ENCODE results near the gene RIN2.

Gene RIN2

GRCh38 chr20:19789009-19789408, 31.0 kb downstream of the RIN2 start:
- H3K4me3 ChIP-seq (ENCODE audit: low read depth, low read length), result no peak overlapping the region
- DNase-seq (ENCODE audit: low read depth), result no peak
- TF ChIP-seq, protein P1, sequence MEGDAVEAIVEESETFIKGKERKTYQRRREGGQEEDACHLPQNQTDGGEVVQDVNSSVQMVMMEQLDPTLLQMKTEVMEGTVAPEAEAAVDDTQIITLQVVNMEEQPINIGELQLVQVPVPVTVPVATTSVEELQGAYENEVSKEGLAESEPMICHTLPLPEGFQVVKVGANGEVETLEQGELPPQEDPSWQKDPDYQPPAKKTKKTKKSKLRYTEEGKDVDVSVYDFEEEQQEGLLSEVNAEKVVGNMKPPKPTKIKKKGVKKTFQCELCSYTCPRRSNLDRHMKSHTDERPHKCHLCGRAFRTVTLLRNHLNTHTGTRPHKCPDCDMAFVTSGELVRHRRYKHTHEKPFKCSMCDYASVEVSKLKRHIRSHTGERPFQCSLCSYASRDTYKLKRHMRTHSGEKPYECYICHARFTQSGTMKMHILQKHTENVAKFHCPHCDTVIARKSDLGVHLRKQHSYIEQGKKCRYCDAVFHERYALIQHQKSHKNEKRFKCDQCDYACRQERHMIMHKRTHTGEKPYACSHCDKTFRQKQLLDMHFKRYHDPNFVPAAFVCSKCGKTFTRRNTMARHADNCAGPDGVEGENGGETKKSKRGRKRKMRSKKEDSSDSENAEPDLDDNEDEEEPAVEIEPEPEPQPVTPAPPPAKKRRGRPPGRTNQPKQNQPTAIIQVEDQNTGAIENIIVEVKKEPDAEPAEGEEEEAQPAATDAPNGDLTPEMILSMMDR (IDR thresholded peaks at IDR 0.05; ENCODE audit: control insufficient read depth, extremely low read depth, insufficient read depth), result no peak

DNA sequence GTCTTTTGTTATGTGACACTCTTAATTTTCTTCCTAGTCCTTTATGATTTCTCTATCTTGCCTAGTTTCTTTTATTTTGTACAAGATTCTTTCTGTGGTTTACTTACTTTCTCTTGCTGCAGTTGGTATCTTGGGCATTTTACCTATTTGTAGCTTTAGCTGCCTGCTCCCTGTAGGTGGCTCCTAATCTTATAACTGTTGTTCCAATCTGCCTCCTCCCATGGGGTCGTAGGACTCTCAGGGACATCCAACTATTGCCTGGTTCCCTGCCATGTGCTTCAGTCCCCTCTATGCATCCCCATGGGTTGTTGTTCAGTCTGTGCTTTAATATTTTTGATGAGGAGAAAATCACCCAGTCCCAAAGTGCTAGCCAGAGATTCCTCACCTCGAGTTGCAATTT, 31.4 kb downstream of the RIN2 start:
- TF ChIP-seq, protein P1 (IDR thresholded peaks at IDR 0.05; ENCODE audit: control insufficient read depth, extremely low read depth, insufficient read depth), result no peak
- DNase-seq (ENCODE audit: low read depth), result no peak
- H3K4me3 ChIP-seq (ENCODE audit: low read depth, low read length), result no peak overlapping the region

- no peak overlapping the region for H3K4me3 ChIP-seq (ENCODE audit: low read depth, low read length)
These were observed 33.8 kb downstream of the RIN2 start for GRCh38 chr20:19791887-19792286.

GRCh38 chr20:19793716-19794115, 35.7 kb downstream of the RIN2 start:
- H3K4me3 ChIP-seq (ENCODE audit: low read depth, low read length), result no peak overlapping the region
- TF ChIP-seq, protein P1 (IDR thresholded peaks at IDR 0.05; ENCODE audit: control insufficient read depth, extremely low read depth, insufficient read depth), result no peak
- DNase-seq (ENCODE audit: low read depth), result no peak

More at GRCh38 chr20:19791887-19792286, 33.8 kb downstream of the RIN2 start:
- TF ChIP-seq, protein P1 (IDR thresholded peaks at IDR 0.05; ENCODE audit: control insufficient read depth, extremely low read depth, insufficient read depth), result no peak
- no peak for DNase-seq (ENCODE audit: low read depth)

- TF ChIP-seq, protein P1 (IDR thresholded peaks at IDR 0.05; ENCODE audit: control insufficient read depth, extremely low read depth, insufficient read depth), result no peak
- peak; percentile 28 for DNase-seq (ENCODE audit: low read depth)
- H3K4me3 ChIP-seq (ENCODE audit: low read depth, low read length), result no peak overlapping the region
These were observed 36.9 kb downstream of the RIN2 start for GRCh38 chr20:19794941-19795340.

DNA sequence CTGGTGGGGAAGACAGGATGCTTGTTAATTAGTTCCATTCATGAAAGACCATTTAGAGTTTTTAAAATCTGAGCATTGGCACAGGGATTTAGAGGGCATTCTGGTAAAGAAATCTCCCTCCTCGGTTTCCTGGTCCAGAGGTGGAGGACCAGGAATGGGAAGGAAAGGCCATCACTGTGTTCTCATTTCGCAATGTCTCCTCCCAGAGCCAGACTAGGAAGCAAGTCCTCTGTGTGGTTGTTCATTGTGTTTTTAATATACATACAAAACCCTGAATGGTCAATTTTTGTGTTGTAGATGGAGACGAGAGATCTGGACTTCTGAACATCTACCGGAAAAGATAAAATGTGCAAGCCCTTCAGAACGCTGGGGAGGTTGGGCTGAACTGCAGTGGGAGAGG, 41.3 kb downstream of the RIN2 start:
- no peak for DNase-seq (ENCODE audit: low read depth)
- TF ChIP-seq, protein P1 (IDR thresholded peaks at IDR 0.05; ENCODE audit: control insufficient read depth, extremely low read depth, insufficient read depth), result no peak
- no peak overlapping the region for H3K4me3 ChIP-seq (ENCODE audit: low read depth, low read length)

DNA sequence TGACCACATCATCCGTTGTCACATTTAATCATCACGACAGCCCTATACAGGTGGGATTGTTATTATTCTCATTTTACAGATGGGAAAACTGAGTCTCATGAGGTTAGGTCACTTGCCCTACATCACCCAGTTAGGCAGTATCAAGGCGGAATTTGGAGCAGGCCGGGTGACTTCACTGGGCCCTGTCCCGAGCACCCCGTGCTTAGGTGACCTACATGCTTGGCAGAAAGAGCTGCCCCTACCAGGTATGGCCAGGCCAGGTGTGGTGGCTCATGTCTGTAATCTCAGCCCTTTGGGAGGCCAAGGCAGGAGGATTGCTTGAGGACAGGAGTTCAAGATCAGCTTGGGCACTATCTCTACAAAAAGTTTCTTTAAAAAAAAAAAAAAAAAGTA, 44.0 kb downstream of the RIN2 start:
- no peak overlapping the region for H3K4me3 ChIP-seq (ENCODE audit: low read depth, low read length)
- no peak for DNase-seq (ENCODE audit: low read depth)
- TF ChIP-seq, protein P1 (IDR thresholded peaks at IDR 0.05; ENCODE audit: control insufficient read depth, extremely low read depth, insufficient read depth), result no peak

Measured in LNCaP clone FGC (cell line).